Small intestine (tissue), 7 donors: ENCODE results near the gene KRT14. TPM values are rescaled to one million over a fixed set of nuclear protein-coding genes. Genes with fewer than 3 reads are reported as not detected.
"Not testable (repeated sequence)": the region's sequence is repeated elsewhere in the genome, so short reads cannot be mapped to it uniquely, and the experiment has no call there.

Experiments
- DNase-seq, 2 donors: peaks; one replicate each; pipeline versions ENCODE4 v3.0.0 to v3.0.0-alpha.2; 2013
- FAIRE-seq: peaks from 2 replicates; lab custom pipeline; 2012; peaks lifted over from hg19 to GRCh38; lab: Jason Lieb, UNC
- H3K27ac ChIP-seq, 3 donors: one replicate each; pipeline ENCODE4 v1.5.1; 2013; ENCODE audit warnings: low read length in 2 of 3, mild to moderate bottlenecking in 2 of 3, control low read depth in 1 of 3, inconsistent platforms in 1 of 3, low read depth in 1 of 3, moderate library complexity in 1 of 3
- H3K27me3 ChIP-seq, 3 donors: one replicate each; pipeline ENCODE4 v1.6.1; 2013; ENCODE audit warnings: low read length in 3 of 3, inconsistent platforms in 1 of 3; ENCODE audit not compliant: control insufficient read depth in 3 of 3, insufficient read depth in 3 of 3
- H3K36me3 ChIP-seq, 3 donors: one replicate each; pipeline ENCODE4 v1.6.1; 2013; ENCODE audit warnings: low read length in 3 of 3, inconsistent platforms in 1 of 3, low read depth in 1 of 3, mild to moderate bottlenecking in 1 of 3, moderate library complexity in 1 of 3; ENCODE audit not compliant: control insufficient read depth in 3 of 3, insufficient read depth in 2 of 3
- H3K4me1 ChIP-seq, 3 donors: one replicate each; pipeline ENCODE4 v1.6.1; 2013; ENCODE audit warnings: low read length in 2 of 3, inconsistent platforms in 1 of 3, low read depth in 1 of 3, mild to moderate bottlenecking in 1 of 3, moderate library complexity in 1 of 3; ENCODE audit not compliant: control insufficient read depth in 3 of 3, insufficient read depth in 2 of 3
- H3K4me3 ChIP-seq, 3 donors: one replicate each; pipeline ENCODE4 v1.5.1; 2013; ENCODE audit warnings: low read length in 3 of 3, control low read depth in 1 of 3, inconsistent platforms in 1 of 3, low read depth in 1 of 3, mild to moderate bottlenecking in 1 of 3, moderate library complexity in 1 of 3
- H3K9me3 ChIP-seq, 2 donors: one replicate each; pipeline ENCODE4 v1.6.1; 2013; ENCODE audit warnings: low read depth in 1 of 2, low read length in 1 of 2; ENCODE audit not compliant: control insufficient read depth in 2 of 2, insufficient read depth in 1 of 2
- WGBS, 3 donors: extraction: QIAGEN DNeasy Blood & Tissue Kit; methylation state at CpG; one replicate each; pipeline ENCODE4 v1.1.7; 2013; 5-methylcytosine and 5-hydroxymethylcytosine counted together
- polyA plus RNA-seq, 4 donors: library from polyadenylated mRNA; stranded (reverse) in 3 of 4; unstranded in 1 of 4; fragments of 200-250 nt in 3 of 4; fragments of 120-200 nt in 1 of 4; gene quantifications; one replicate each; pipeline versions ENCODE4 v1.2.1 to v1.2.3, GENCODE V29; 2013
- donor health status: healthy with polysubstance abuse.
- donor health status: control.
- donor health status: control.
- donor health status: Bipolar disorder and iron deficiency.
- donor health status: healthy.

KRT14 gene
- polyA plus RNA-seq, 4 donors: 0.33 to 2.2 (median 1.1) TPM; not detected in 1

- FAIRE-seq (no peak), DNase-seq (no peak)
- WGBS, 3 donors: 75 to 87% (median 86%) methylated on average over 11 of the region's 11 CpGs
- Histone ChIP-seq H3K4me1 (no peaks in the 10 kb centered on the region), H3K9me3 (no peaks in the 10 kb centered on the region), H3K4me3 (no peak overlapping the region), H3K27me3 (peaks cover 0 to 14% (median 0%) of the 10 kb centered on the region in 3 donors), H3K27ac (no peak overlapping the region), H3K36me3 (no peaks in the 10 kb centered on the region)
Observed at GRCh38 chr17:41613277-41614082, 26.8 kb upstream of the KRT14 start.

- not testable (repeated sequence) for FAIRE-seq, H3K36me3 ChIP-seq, H3K27ac ChIP-seq, DNase-seq, H3K4me3 ChIP-seq, H3K4me1 ChIP-seq, H3K9me3 ChIP-seq
- 72 to 81% (median 78%) methylated on average over 31 of the region's 31 CpGs for WGBS, 3 donors
- peaks cover 0 to 11% (median 0%) of the 10 kb centered on the region in 3 donors for H3K27me3 ChIP-seq
Observed at GRCh38 chr17:41612376-41613160, 25.9 kb upstream of the KRT14 start, which contains the start of gene KRT16. KRT16 (minus strand) TSS chr17:41612767; CDS start chr17:41612688, 79 bp downstream.

GRCh38 chr17:41610965-41611640, 24.4 kb upstream of the KRT14 start:
- no peaks in the 10 kb centered on the region for H3K4me1 ChIP-seq
- H3K27ac ChIP-seq: no peak overlapping the region
- peaks cover 0 to 11% (median 0%) of the 10 kb centered on the region in 3 donors for H3K27me3 ChIP-seq
- FAIRE-seq: no peak
- no peak overlapping the region for H3K4me3 ChIP-seq
- peaks cover 0 to 2% of the 10 kb centered on the region in 2 donors for H3K9me3 ChIP-seq
- WGBS, 3 donors: 89 to 90% (median 89%) methylated on average over 25 of the region's 25 CpGs
- H3K36me3 ChIP-seq: no peaks in the 10 kb centered on the region
- no peak for DNase-seq

GRCh38 chr17:41610061-41610517, 23.4 kb upstream of the KRT14 start:
- H3K27ac ChIP-seq, H3K4me3 ChIP-seq, H3K27me3 ChIP-seq, FAIRE-seq, H3K9me3 ChIP-seq, H3K36me3 ChIP-seq, H3K4me1 ChIP-seq: not testable (repeated sequence)
- 11 to 33% (median 15%) methylated on average over 9 to 10 of the region's 10 CpGs for WGBS, 3 donors
- DNase-seq: peak in 1 of 2 donors; percentile 33

GRCh38 chr17:41606930-41607329, 20.2 kb upstream of the KRT14 start:
- not testable (repeated sequence) for FAIRE-seq, H3K27me3 ChIP-seq, DNase-seq, H3K4me1 ChIP-seq, H3K36me3 ChIP-seq, H3K4me3 ChIP-seq, H3K9me3 ChIP-seq, H3K27ac ChIP-seq
- 65 to 93% (median 77%) methylated on average over 4 of the region's 4 CpGs for WGBS, 3 donors

GRCh38 chr17:41602524-41602923, 15.8 kb upstream of the KRT14 start:
- WGBS, 3 donors: 11 to 57% (median 31%) methylated on average over 2 of the region's 2 CpGs
- H3K4me1 ChIP-seq: no peaks in the 10 kb centered on the region
- H3K27me3 ChIP-seq: no peaks in the 10 kb centered on the region
- H3K27ac ChIP-seq: no peak overlapping the region
- H3K9me3 ChIP-seq: peaks cover 0 to 2% of the 10 kb centered on the region in 2 donors
- FAIRE-seq (no peak), DNase-seq (peak in 1 of 2 donors; percentile 23)
- no peaks in the 10 kb centered on the region for H3K36me3 ChIP-seq
- H3K4me3 ChIP-seq: no peak overlapping the region

- WGBS, 3 donors: 60 to 69% (median 64%) methylated on average over 4 of the region's 4 CpGs
- Histone ChIP-seq H3K4me3 (no peak overlapping the region), H3K9me3 (no peaks in the 10 kb centered on the region), H3K4me1 (no peaks in the 10 kb centered on the region), H3K27ac (no peak overlapping the region), H3K36me3 (no peaks in the 10 kb centered on the region), H3K27me3 (peaks cover 0 to 2% (median 0%) of the 10 kb centered on the region in 3 donors)
- no peak for DNase-seq
- no peak for FAIRE-seq
Observed at GRCh38 chr17:41600318-41600717, 13.6 kb upstream of the KRT14 start.

GRCh38 chr17:41599680-41600079, 13.0 kb upstream of the KRT14 start:
- H3K27ac ChIP-seq: no peak overlapping the region
- H3K9me3 ChIP-seq: no peaks in the 10 kb centered on the region
- no peaks in the 10 kb centered on the region for H3K36me3 ChIP-seq
- WGBS, 3 donors: 17 to 44% (median 43%) methylated on average over 1 of the region's 1 CpG
- DNase-seq: no peak
- H3K27me3 ChIP-seq: peaks cover 0 to 6% (median 0%) of the 10 kb centered on the region in 3 donors
- no peak for FAIRE-seq
- no peak overlapping the region for H3K4me3 ChIP-seq
- no peaks in the 10 kb centered on the region for H3K4me1 ChIP-seq
